Liver (tissue), 3 donors: ENCODE results near the gene NUP214.

Source experiments
- JUND ChIP-seq, 2 donors: IDR thresholded peaks; 2 replicates each; pipeline ENCODE4 v1.6.1; 2016; ENCODE audit warnings: antibody characterized with exemption in 2 of 2
- RAD21 ChIP-seq, 2 donors: IDR thresholded peaks; 2 replicates each; pipeline ENCODE4 v1.6.1; 2016; ENCODE audit warnings: antibody characterized with exemption in 2 of 2, mild to moderate bottlenecking in 2 of 2
- REST ChIP-seq: IDR thresholded peaks from 2 replicates; pipeline ENCODE4 v1.6.1; 2016; ENCODE audit warnings: antibody characterized with exemption, mild to moderate bottlenecking
- SP1 ChIP-seq: IDR thresholded peaks from 2 replicates; pipeline ENCODE4 v1.6.1; 2018; ENCODE audit warnings: antibody characterized with exemption, mild to moderate bottlenecking
- TF ChIP-seq, protein P1 (sequence below): fragments of 150-350 bp; IDR thresholded peaks from 2 replicates; pipeline ENCODE4 v1.5.1; 2017; ENCODE audit warnings: improper control_type of control experiment, low read depth, low read length; ENCODE audit not compliant: missing input control
- donor health status: healthy.
- donor health status: healthy.

DNA sequence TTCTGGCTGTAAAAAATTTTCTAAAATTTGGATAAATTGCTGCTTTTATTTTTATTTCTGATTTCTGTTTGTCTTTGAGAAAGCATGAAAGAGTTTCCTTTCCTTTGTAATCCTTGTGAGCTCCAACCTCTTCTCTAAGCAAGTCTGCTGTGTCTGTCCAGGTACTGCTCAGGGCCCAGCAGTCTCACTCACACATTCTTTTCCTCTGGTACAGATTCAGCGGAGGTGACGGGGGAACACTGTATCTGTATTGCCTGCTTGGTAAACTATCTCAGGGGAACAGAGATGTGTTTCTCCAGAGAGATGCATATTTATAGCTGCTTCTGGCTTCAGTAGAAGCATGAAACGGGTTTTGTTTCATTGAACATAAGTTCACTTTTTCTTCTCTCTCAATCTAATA lies 60.5 kb downstream of the NUP214 start:
- TF ChIP-seq JUND (IDR thresholded peaks at IDR 0.05) (no peak), SP1 (no peak), REST (no peak), RAD21 (IDR thresholded peaks at IDR 0.05) (no peak)
- TF ChIP-seq, protein P1, sequence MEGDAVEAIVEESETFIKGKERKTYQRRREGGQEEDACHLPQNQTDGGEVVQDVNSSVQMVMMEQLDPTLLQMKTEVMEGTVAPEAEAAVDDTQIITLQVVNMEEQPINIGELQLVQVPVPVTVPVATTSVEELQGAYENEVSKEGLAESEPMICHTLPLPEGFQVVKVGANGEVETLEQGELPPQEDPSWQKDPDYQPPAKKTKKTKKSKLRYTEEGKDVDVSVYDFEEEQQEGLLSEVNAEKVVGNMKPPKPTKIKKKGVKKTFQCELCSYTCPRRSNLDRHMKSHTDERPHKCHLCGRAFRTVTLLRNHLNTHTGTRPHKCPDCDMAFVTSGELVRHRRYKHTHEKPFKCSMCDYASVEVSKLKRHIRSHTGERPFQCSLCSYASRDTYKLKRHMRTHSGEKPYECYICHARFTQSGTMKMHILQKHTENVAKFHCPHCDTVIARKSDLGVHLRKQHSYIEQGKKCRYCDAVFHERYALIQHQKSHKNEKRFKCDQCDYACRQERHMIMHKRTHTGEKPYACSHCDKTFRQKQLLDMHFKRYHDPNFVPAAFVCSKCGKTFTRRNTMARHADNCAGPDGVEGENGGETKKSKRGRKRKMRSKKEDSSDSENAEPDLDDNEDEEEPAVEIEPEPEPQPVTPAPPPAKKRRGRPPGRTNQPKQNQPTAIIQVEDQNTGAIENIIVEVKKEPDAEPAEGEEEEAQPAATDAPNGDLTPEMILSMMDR = no peak
